ENCODE measurements around the gene LGALS7. TPM values are rescaled to one million over a fixed set of nuclear protein-coding genes. Genes with fewer than 3 reads are reported as not detected.
A peak's percentile ranks its signal among the peaks of the same experiment; 100 is the strongest.

The LGALS7 gene
- total and polyA plus RNA-seq, 2 of the 13 experiments (the other 11 are each of a cell fraction or from before 2014, with no cell fraction given), result 0.73 TPM; not detected in 1

DNA sequence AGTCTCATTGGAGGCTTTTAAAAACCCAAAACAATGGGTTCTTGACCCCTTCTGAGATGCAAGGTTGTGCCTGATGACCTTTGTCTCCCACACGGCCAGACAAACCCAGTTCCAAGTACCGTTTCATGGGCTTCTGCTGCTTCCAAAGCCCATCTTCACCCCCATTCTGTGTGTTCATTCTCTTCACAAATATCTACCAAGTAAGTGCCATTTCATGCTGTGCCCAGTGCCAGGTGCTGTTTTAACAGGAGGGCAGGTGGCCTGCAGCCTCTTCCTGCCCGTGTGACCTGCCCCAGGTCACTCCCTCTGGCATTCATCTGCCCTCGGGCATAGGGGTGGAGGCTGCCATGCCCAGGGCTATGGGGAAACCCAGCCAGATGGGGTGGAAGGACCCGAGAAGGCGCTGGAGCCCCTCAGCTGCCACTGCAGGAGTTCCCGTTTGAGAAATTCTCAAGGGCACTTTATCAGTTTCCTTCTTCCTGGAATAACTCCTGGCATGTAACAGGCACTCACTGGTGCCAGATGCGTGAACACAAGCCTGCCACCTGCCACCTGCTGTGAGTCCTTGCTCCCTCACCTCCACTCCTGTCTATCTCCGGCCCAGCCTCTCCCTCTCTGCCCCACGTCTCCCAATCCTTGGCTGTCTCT is 41.5 kb downstream of the LGALS7 start (continued):
- no peak for TF ChIP-seq TIGD3 (CRISPR knock-in tag; IDR thresholded peaks at IDR 0.05; ENCODE audit: borderline replicate concordance)
- 0 out of 2 replicates have a peak, but pooled peaks have one; percentile 54 for TF ChIP-seq HNRNPL (IDR thresholded peaks at IDR 0.05; ENCODE audit: low read depth, low read length)
- no peak for TF ChIP-seq ZNF619 (CRISPR knock-in tag; IDR thresholded peaks at IDR 0.05)

- DNase-seq (ENCODE audit: low spot score) (no peak), FAIRE-seq (no peak), ATAC-seq (no peak)
- H3K27ac ChIP-seq (ENCODE audit: extremely low read length, insufficient read depth, low read length), result no peak overlapping the region
- in situ Hi-C loops (cut with HindIII; ENCODE audit: extremely low pct_ligation_motif_present, low pct_unique_long_range_greater_than_20kb) (loop anchor here (25.0 kb wide), 1 partner anchor 181 kb away; the partner anchor contains the start of gene CCER2), intact Hi-C loops (cut with micrococcal nuclease; ENCODE audit: unreplicated experiment) (loop anchor here (5.0 kb wide), 2 partner anchors 101 to 201 kb away; partner anchors contain the start of genes ECH1, MRPS12 and SARS2)
- no peak overlapping the region for H3K4me2 ChIP-seq (ENCODE audit: low read depth, low read length)
- CTCF ChIA-PET (ENCODE audit: low intra/inter-chr PET ratio, low total read pairs), result interaction anchor here (1.2 kb wide), 1 partner anchor 157 kb away, joined by 3 read pairs; no protein-coding TSS in a partner anchor
- no peak overlapping the region for H2AFZ ChIP-seq (ENCODE audit: low read length)
- H3K4me1 ChIP-seq (ENCODE audit: insufficient read depth, low read length), result peaks cover 21% of the 10 kb centered on the region
- H3K4me3 ChIP-seq (replicated peaks in 1 of 3; ENCODE audit: insufficient read depth in 1 of 3, low read depth in 2 of 3, low read length in 3 of 3), result no peak overlapping the region
- H3K27me3 ChIP-seq (ENCODE audit: control insufficient read depth in 1 of 2, insufficient read depth in 2 of 2, low read length in 2 of 2), result no peaks in the 10 kb centered on the region
- H3K79me2 ChIP-seq (ENCODE audit: insufficient read depth, low read length), result no peaks in the 10 kb centered on the region
- no peak overlapping the region for H3K9ac ChIP-seq (ENCODE audit: insufficient read depth, low read depth, low read length)
- no peaks in the 10 kb centered on the region for H4K20me1 ChIP-seq (ENCODE audit: insufficient read depth, low read length)
- peaks cover 14 to 33% of the 10 kb centered on the region in 2 experiments; a peak in 4 of 5 replicates for H3K36me3 ChIP-seq (replicated peaks in 1 of 2; ENCODE audit: control insufficient read depth in 1 of 2, insufficient read depth in 2 of 2, low read length in 2 of 2)
- H3K9me3 ChIP-seq (ENCODE audit: low read length), result no peaks in the 10 kb centered on the region
- WGBS (ENCODE audit: low lambda C conversion rate), result 96% methylated on average over 13 of the region's 19 CpGs
- POLR2A ChIA-PET, result no interaction called here
- BruUV-seq (replicated peaks), result no TSS peak
- TF ChIP-seq ZNF562 (CRISPR knock-in tag; IDR thresholded peaks at IDR 0.05; ENCODE audit: borderline replicate concordance) (no peak), AGO2 (optimal IDR thresholded peaks at IDR 0.05; ENCODE audit: low read depth, low read length) (peak; percentile 95), ADNP (CRISPR knock-in tag; IDR thresholded peaks at IDR 0.05) (no peak), ZSCAN25 (CRISPR knock-in tag; IDR thresholded peaks at IDR 0.05) (no peak), ZNF564 (CRISPR knock-in tag; IDR thresholded peaks at IDR 0.05) (no peak), RARA (CRISPR knock-in tag; IDR thresholded peaks at IDR 0.05) (no peak), ZMAT5 (CRISPR knock-in tag; IDR thresholded peaks at IDR 0.05; ENCODE audit: borderline replicate concordance, low read depth) (no peak), ZSCAN30 (CRISPR knock-in tag; IDR thresholded peaks at IDR 0.05) (no peak), MBD4 (IDR thresholded peaks at IDR 0.05; ENCODE audit: borderline replicate concordance, low read length) (no peak), RXRA (CRISPR knock-in tag; IDR thresholded peaks at IDR 0.05) (no peak)
- TF ChIP-seq, protein P1, sequence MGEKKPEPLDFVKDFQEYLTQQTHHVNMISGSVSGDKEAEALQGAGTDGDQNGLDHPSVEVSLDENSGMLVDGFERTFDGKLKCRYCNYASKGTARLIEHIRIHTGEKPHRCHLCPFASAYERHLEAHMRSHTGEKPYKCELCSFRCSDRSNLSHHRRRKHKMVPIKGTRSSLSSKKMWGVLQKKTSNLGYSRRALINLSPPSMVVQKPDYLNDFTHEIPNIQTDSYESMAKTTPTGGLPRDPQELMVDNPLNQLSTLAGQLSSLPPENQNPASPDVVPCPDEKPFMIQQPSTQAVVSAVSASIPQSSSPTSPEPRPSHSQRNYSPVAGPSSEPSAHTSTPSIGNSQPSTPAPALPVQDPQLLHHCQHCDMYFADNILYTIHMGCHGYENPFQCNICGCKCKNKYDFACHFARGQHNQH (CRISPR knock-in tag; IDR thresholded peaks at IDR 0.05), result no peak
- TF ChIP-seq, protein P2, sequence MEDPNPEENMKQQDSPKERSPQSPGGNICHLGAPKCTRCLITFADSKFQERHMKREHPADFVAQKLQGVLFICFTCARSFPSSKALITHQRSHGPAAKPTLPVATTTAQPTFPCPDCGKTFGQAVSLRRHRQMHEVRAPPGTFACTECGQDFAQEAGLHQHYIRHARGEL (CRISPR knock-in tag; IDR thresholded peaks at IDR 0.05), result no peak
These were observed 42.4 kb downstream of the LGALS7 start for GRCh38 chr19:38730731-38731589.

All from HepG2 (cell line).